ENCODE measurements around the gene WEE2.

- TF ChIP-seq POLR2A (IDR thresholded peaks at IDR 0.05; ENCODE audit: low read depth, low read length): no peak
- no peak for TF ChIP-seq POLR2AphosphoS5 (IDR thresholded peaks at IDR 0.05; ENCODE audit: low read depth, low read length)
- no peak for TF ChIP-seq TAF1 (IDR thresholded peaks at IDR 0.05; ENCODE audit: borderline replicate concordance, low read depth, low read length)
Measured at GRCh38 chr7:141686670-141687069, 21.5 kb upstream of the WEE2 start.

Measured in GM12892 (cell line).